ENCODE results near the gene ZFP36L2.

Gene ZFP36L2

GRCh38 chr2:43224571-43225092 lies 1.8 kb downstream of the ZFP36L2 start:
- FAIRE-seq: no peak

GRCh38 chr2:43224131-43224570 lies 2.3 kb downstream of the ZFP36L2 start:
- peak; percentile 69 for DNase-seq (ENCODE audit: low spot score)
- FAIRE-seq: no peak

More at GRCh38 chr2:43224571-43225092, 1.8 kb downstream of the ZFP36L2 start:
- no peak for DNase-seq (ENCODE audit: low spot score)

- FAIRE-seq (no peak), DNase-seq (ENCODE audit: low spot score) (no peak)
These were observed 2.8 kb downstream of the ZFP36L2 start for GRCh38 chr2:43223521-43224001.

- FAIRE-seq (no peak), DNase-seq (ENCODE audit: low spot score) (no peak)
These were observed 3.7 kb downstream of the ZFP36L2 start for GRCh38 chr2:43222475-43223309.

DNA sequence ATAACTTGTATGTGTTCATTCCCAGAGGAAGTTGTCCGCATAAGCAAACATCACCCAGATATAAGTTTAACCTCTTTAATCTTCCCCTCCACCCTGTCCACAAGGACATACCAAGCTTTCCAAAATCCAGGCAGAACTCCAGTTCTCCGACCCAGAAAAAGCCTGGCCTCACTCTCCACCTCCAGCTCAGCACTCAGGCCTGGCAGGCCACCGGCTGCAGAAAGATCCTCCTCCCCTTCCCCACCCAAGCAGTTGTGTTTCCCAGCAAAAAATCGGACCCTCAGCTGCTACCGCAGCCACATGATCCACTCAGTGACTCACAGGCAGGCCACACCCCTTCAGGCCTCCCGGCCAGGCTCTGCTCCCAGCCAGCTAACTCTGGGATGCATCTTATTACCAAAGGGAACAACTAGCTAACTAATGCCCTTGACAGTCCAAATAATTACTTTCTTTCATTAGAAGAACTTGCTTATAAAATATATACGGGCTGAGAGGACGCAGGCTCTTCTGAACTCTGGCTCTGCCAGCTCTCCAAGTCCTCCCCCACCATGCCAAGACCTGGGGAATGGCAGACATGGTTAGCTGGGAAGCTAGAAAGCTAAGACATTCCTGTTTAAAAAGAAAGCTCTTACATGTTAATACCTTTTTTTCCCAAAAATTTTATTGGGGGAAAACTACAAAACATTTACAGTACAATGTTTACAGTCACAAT lies 4.5 kb downstream of the ZFP36L2 start:
- FAIRE-seq (no peak), DNase-seq (ENCODE audit: low spot score) (peak; percentile 89)

- no peak for FAIRE-seq
- no peak for DNase-seq (ENCODE audit: low spot score)
These were observed 5.2 kb downstream of the ZFP36L2 start for GRCh38 chr2:43221124-43221762.

DNA sequence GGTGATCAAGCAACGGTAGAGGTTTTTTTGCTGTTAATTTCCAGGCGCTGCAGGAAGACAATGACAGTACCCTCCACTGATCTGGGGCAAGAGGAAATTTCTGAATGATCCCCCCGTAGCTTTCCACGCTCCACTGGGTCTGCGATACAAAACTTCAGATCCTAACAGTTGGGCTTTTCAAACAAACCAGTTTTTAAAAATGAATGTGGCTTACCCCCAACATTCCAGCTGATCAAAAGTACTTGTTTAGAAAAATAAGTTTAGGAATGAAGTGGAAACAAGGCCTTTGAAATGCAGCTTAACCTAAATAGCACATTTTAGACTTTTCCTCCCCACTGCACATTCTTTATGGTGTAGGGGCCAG lies 5.7 kb downstream of the ZFP36L2 start:
- FAIRE-seq: no peak
- no peak for DNase-seq (ENCODE audit: low spot score)

- DNase-seq (ENCODE audit: low spot score) (no peak), FAIRE-seq (no peak)
These were observed 6.1 kb downstream of the ZFP36L2 start for GRCh38 chr2:43220229-43220751.

DNA sequence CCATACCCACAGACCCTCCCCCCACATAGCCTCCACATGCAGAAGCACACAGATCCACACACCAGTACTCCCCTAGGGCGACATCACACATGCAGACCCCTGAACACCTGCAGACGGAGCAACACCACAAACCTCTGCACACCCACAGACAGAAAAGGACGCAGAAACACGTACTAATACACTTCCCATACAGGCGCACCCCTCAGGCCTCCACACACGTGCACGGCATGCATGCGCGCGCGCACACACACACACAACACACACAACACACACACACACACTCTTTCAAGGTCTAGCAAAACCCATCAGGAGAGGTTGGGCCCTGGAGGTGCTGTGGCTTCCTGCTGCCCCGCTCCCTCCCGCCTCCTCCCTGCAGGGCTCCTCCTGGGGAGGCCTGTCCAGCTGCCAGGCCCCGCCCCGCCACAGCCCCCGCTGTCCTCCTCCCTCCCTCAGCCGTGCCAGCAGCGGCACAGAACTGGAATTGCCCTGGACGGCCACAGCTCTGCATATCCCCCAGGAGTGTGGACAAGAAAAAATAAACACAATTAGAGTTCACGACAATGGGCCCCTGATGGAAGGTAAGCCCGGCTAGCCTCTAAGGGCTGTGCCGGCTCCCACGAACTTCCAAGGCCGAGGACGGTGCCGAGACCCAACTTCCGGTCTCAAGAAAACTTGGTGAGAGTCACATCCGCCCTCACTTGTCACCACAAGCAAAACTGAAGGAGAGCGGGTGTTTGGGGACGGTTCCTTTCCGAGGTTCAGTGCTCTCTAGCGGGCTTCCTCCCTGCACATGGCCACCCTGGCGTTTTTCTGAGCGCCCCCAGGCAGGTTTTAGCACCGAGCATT lies 6.8 kb downstream of the ZFP36L2 start:
- FAIRE-seq: no peak
- peak; percentile 93 for DNase-seq (ENCODE audit: low spot score)

GRCh38 chr2:43218702-43219382 lies 7.6 kb downstream of the ZFP36L2 start:
- FAIRE-seq (peak; percentile 91), DNase-seq (ENCODE audit: low spot score) (no peak)

DNA sequence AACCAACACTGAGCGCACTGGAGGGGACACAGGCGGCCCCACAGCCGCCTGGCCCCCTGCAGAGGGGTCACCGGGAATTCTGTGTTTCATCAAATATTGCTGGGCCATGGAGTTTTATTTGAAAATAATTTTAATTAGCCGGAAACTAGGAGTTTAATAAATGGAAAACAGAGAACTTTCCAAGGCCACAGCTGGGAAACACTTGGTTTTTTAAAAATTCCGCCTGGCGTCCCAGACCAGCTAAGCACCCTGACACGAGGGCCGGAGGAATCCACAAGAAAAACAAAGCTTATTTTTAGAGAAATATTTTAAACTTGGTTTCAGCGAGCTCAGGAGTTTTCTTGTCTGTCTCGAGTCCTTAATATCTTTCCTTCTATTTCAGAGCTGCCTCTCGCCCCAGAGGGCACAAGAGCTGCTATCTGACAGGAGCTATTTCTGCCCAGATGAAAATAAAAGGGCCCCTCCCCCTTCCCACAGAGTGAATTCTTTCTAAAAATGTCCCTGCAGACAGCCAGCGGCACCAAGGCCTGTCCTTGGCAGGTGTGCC lies 8.2 kb downstream of the ZFP36L2 start:
- FAIRE-seq: no peak

DNA sequence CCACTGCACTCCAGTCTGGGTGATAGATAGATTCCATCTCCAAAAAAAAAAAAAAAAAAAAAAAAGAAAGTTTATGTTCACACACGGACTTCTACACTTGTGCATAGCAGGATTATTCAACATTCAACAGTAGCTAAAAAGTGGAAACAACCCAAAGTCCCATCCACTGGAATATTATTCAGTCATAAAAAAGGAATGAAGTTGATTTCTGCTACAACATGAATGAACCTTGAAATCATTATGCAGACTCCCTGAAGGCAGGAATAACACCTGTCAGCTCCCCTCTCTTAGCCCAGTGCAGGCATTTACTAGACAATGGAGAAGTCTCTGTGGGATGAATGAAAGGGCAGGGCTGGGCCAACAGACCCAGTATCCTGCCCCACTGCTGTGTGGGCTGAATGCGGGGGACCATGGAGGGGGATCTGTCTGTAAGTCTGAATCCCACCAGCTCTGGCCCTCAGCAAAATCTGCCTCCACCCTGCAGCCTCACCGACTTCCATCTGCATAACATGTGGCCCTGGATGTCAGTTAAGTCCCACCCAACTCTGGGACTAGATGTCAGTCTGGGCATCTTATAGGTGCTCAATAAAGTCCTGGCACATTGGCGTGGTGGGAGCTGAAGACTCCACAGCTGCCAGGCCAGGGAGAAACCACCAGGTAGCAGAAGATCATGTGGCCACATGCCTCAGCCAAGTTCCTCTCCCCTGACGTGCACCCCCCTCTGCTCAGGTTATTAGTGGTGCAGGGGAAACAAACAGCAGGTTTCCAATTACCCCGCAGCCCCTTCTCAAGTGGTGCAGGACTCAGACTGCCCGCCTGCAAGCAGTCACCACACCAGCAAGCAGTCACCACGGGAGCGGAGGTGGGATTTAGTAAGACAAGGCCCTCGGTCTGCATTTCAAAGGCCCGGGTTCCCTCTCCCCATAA lies 8.9 kb downstream of the ZFP36L2 start:
- no peak for DNase-seq (ENCODE audit: low spot score)
- no peak for FAIRE-seq

More for the DNA sequence above, 8.2 kb downstream of the ZFP36L2 start:
- DNase-seq (ENCODE audit: low spot score): no peak

DNA sequence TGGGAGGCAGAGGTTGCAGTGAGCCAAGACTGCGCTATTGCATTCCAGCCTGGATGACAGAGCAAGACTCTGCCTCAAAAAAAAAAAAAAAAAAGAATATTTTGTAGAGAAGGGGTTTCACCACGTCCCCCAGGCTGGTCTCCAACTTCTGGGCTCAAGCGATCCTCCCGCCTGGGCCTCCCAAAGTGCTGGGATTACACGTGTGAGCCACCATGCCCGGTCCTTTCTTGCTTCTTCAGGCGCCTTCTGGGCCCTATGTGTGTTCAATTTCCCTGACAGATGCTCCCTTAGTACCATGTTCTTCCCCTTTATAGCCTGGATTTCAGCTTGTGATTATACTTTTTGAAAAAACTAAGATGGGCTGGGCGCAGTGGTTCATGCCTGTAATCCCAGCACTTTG lies 9.8 kb downstream of the ZFP36L2 start:
- FAIRE-seq (no peak), DNase-seq (ENCODE audit: low spot score) (no peak)

DNA sequence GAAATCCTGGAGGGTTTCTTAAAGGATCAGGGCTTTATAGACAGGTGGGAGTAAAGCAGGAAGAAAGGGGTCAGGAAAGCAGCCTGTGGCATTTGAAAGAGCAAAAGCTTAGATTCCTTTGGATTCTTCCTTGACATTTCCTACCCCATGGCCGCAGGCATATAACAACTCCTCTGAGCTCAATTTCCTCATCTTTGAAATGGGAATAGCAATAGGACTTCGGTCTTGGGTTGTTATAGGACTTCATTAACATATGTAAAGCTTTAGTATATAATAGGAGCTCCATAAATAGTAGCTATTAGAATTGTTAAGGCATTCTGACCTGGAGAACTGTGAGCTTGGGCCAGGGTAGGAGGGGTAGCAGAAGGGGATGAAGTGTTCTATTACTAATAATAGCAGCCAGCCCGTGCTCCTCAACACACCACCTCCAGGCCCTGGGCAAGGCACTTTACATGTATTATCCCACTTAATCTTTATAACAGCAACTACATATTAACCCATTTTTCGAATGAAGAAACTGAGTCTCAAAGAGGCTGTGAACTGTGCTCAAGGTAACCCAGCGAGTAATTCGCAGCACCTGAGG lies 10.6 kb downstream of the ZFP36L2 start:
- FAIRE-seq: no peak
- DNase-seq (ENCODE audit: low spot score): no peak

GRCh38 chr2:43214253-43214652 lies 12.2 kb downstream of the ZFP36L2 start:
- DNase-seq (ENCODE audit: low spot score) (no peak), FAIRE-seq (no peak)

- no peak for DNase-seq (ENCODE audit: low spot score)
- FAIRE-seq: no peak
These were observed 13.5 kb downstream of the ZFP36L2 start for GRCh38 chr2:43212931-43213330.

GRCh38 chr2:43212216-43212835 lies 14.1 kb downstream of the ZFP36L2 start:
- no peak for FAIRE-seq
- no peak for DNase-seq (ENCODE audit: low spot score)
